GM10266 (cell line): ENCODE measurements around the gene SMAD7.

Experiments
- DNase-seq: peaks from one replicate; pipeline ENCODE4 v3.0.0; 2012; ENCODE audit errors: extremely low spot score
- CTCF ChIP-seq: IDR thresholded peaks from 2 replicates; pipeline ENCODE4 v1.5.1; 2012; ENCODE audit warnings: mild to moderate bottlenecking, low read depth; ENCODE audit not compliant: control insufficient read depth, insufficient read depth; ENCODE audit errors: missing control alignments

Gene SMAD7

DNA sequence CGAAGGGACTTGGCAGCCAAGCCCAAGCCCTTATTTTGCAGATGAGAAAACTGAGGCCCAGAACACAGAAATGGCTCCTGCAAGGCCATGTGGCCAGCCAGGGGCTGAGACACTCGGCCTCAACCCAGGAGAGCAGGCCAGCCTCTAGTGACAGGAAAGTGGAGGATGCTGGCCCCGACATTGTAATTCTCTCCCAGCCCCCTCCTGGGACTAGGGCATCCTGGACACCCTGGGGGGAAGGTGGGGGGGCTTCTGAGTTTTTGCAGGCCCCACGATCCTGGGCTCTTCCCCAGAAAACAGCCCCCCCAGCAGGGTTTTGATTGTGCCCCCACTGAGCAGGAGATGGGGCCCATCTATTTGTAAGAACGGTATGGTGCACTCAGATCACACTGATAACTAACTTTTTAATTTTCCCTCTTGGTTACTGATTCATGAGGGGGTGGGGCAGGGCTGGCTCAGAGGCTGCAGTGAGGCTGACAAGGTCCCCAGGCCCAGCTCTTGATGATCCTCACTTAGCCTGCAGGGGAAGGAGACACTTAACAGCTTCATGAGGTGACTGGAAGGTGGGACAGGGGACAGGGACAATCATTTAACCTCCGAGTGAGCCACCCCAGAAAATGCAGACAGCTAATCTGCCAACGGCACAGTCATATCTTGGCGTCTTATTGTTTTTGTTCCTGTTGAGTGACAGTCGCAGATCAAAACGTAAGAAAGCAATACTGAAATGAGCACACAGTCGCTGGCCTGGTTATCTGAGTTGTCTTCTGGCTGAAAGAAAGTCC, 18.9 kb downstream of the SMAD7 start:
- TF ChIP-seq CTCF = no peak
- peak; percentile 66 for DNase-seq

DNA sequence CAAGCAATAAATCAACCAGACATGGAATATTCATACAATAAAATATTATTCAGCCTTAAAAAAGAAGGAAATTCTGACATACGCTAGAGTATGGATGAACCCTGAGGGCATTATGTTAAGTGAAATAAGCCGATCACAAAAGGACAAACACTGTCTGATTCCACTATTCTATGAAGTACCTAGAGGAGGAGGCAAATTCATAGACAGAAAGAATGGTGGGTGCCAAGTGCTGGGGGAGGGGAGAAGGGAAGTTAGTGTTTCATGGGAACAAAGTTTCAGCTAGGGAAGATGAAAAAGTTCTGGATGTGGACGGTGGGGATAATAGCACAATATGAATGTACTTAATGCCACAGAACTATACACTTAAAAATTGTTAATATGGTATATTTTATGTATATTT, 19.8 kb downstream of the SMAD7 start:
- DNase-seq = no peak
- no peak for TF ChIP-seq CTCF

DNA sequence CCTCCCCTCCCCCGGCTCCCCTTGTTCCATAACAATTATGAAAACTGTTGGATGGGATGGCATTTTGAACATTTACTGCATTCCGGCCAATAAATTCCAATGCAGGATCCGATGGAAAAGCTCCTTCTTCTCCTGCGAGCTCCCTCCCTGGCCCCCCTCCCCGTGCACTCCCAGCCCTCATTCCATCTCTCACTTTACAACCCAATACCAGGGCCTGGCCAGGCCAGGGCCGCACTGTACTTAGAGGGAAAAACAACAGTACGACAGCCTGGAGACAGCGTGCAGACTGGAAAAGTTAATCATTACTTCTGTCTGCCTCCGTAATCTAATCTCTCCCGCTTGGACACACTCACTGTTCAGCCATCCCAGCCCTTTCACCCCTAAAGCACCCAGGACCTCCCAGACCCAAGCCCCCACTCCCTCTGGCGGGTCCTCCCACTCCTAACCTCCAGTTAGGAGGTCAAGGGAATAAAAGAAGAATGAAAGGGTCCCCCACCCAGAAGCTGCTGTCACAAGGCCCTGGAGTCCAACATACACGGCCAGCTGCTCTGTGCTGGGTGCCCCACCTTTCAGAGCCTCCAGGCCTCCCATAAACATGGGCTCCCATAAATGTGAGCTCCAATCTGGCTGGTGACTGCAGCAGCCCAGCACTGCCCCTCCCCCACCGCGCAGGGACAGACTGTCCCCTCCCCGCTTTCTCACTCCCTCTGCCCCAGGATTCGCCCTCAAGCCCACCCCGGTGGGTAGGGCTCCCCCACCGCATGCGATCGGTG, 20.6 kb downstream of the SMAD7 start:
- DNase-seq = no peak
- no peak for TF ChIP-seq CTCF

GRCh38 chr18:48929212-48929612, 21.6 kb downstream of the SMAD7 start:
- no peak for TF ChIP-seq CTCF
- no peak for DNase-seq

DNA sequence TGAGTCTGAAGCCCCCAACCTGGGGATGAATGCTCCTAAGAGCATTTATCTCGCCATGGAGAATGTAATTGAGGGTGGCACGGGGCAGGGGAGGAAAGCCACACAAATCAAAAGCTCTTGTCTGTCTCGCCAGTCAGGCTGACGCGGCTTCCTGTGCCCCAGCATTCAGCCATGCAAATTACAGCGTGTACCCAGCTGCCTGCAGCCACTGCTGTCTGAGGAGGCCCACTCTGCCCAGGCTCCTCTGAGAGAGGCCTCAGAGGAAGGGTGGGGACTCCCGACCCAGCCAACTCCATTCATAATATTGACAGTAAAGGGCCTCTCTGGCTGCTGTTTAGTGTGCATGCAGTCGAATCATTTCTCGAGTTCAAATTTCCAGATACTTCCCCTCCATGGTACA, 22.0 kb downstream of the SMAD7 start:
- peak; percentile 51 for DNase-seq

GRCh38 chr18:48927286-48928080, 23.3 kb downstream of the SMAD7 start:
- no peak for DNase-seq
- TF ChIP-seq CTCF = no peak

More for the DNA sequence above, 22.0 kb downstream of the SMAD7 start:
- no peak for TF ChIP-seq CTCF
